Esophagus muscularis mucosa (tissue), 4 donors: Measurements from ENCODE around the gene GSC2. TPM values are rescaled to one million over a fixed set of nuclear protein-coding genes. Genes with fewer than 3 reads are reported as not detected.

Experiments used
- DNase-seq: peaks from one replicate; pipeline ENCODE4 v3.0.0-alpha.2; 2017; ENCODE audit errors: extremely low spot score
- H3K27ac ChIP-seq, 4 donors: fragments of 200-600 bp; sonication (generic); replicated peaks in 1 of 4; 1 replicate in 3 of 4; 2 replicates in 1 of 4; pipeline ENCODE4 v1.5.1; 2016 to 2019; ENCODE audit warnings: mild to moderate bottlenecking in 1 of 4
- H3K27me3 ChIP-seq, 4 donors: fragments of 200-600 bp; sonication (generic); one replicate each; pipeline versions ENCODE4 v1.5.1 to v1.6.0; 2016 to 2019
- H3K36me3 ChIP-seq, 4 donors: fragments of 200-600 bp; sonication (generic); one replicate each; pipeline ENCODE4 v1.5.1; 2016 to 2019
- H3K4me1 ChIP-seq, 4 donors: fragments of 200-600 bp; sonication (generic); one replicate each; pipeline ENCODE4 v1.5.1; 2016 to 2019
- H3K4me3 ChIP-seq, 4 donors: fragments of 200-600 bp; sonication (generic); 1 replicate in 2 of 4; 2 replicates in 2 of 4; pipeline ENCODE4 v1.5.1; 2016 to 2019; ENCODE audit warnings: mild to moderate bottlenecking in 4 of 4, moderate library complexity in 1 of 4
- H3K9me3 ChIP-seq, 4 donors: fragments of 200-600 bp; sonication (generic); 1 replicate in 3 of 4; 2 replicates in 1 of 4; pipeline ENCODE4 v1.5.1; 2016 to 2019
- CTCF ChIP-seq, 3 experiments: fragments of 200-600 bp in 2 of 3; fragments of 450-650 bp in 1 of 3; sonication (generic) in 2 of 3; IDR thresholded peaks; one replicate each; pipeline ENCODE4 v1.5.1; 2017 to 2019; ENCODE audit warnings: antibody characterized with exemption in 3 of 3, mild to moderate bottlenecking in 2 of 3, moderate library complexity in 1 of 3
- EP300 ChIP-seq: sonication (generic); formaldehyde crosslinking; IDR thresholded peaks from one replicate; pipeline ENCODE4 v1.6.1; 2017; ENCODE audit warnings: antibody characterized with exemption
- POLR2A ChIP-seq: fragments of 450-650 bp; IDR thresholded peaks from one replicate; pipeline ENCODE4 v1.6.1; 2017; ENCODE audit warnings: antibody characterized with exemption, moderate library complexity, mild to moderate bottlenecking, low read depth
- POLR2AphosphoS5 ChIP-seq, 2 donors: sonication (generic); formaldehyde crosslinking; IDR thresholded peaks; one replicate each; pipeline ENCODE4 v1.6.1; 2017; ENCODE audit warnings: antibody characterized with exemption in 2 of 2
- WGBS: methylation state at CpG from one replicate; pipeline ENCODE4 v1.1.5; 2018; 5-methylcytosine and 5-hydroxymethylcytosine counted together
- intact Hi-C: fragments of 100-400 bp; cut with DNase I; formaldehyde crosslinking; loops from one replicate; pipeline ENCODE4 v1.15.1; 2023
- total RNA-seq, 4 donors: library from RNA; depleted of rRNA; stranded (reverse); fragments of >200 nt; gene quantifications; one replicate each; pipeline versions ENCODE4 v1.1.0 to v1.2.1, GENCODE V29; 2016

Gene GSC2
- total RNA-seq, 4 donors from 2014 or later: not detected

GRCh38 chr22:19111140-19111539, 39.0 kb downstream of the GSC2 start:
- no peaks in the 10 kb centered on the region for H3K36me3 ChIP-seq
- intact Hi-C loops: no loop called here
- WGBS: 81% methylated on average over 3 of the region's 3 CpGs
- no peaks in the 10 kb centered on the region for H3K9me3 ChIP-seq
- TF ChIP-seq POLR2A (no peak), POLR2AphosphoS5 (IDR thresholded peaks at IDR 0.05) (no peak)
- H3K27me3 ChIP-seq: no peaks in the 10 kb centered on the region
- no peak overlapping the region for H3K27ac ChIP-seq
- no peak for DNase-seq
- no peak overlapping the region for H3K4me3 ChIP-seq
- H3K4me1 ChIP-seq: peaks cover 55 to 84% (median 77%) of the 10 kb centered on the region in 4 donors

DNA sequence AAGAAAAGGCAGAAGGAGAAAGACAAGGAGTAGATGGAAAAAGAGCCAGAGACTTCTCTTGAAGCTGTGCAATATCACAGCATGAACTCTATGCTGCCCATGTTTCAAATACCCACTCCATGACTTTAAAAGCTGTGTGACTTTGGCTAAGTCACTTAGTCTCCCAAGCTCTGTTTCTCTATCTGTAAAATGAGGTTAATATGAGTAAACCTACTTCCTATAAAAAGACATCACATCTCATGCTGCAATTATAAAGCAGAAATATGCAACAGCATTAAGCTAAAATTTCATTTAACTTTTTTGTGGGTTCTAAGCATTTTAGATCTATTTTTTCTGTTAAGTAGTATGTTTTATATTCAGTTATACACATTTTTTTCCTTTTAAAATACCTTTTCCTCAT, 39.4 kb downstream of the GSC2 start:
- H3K27ac ChIP-seq: no peak overlapping the region
- H3K4me1 ChIP-seq: peaks cover 57 to 84% (median 77%) of the 10 kb centered on the region in 4 donors
- H3K27me3 ChIP-seq: no peaks in the 10 kb centered on the region
- H3K4me3 ChIP-seq: no peak overlapping the region
- intact Hi-C loops: no loop called here
- no peak for DNase-seq
- no peaks in the 10 kb centered on the region for H3K9me3 ChIP-seq
- TF ChIP-seq POLR2AphosphoS5 (IDR thresholded peaks at IDR 0.05) (no peak), EP300 (no peak), CTCF (IDR thresholded peaks at IDR 0.05) (no peak), POLR2A (no peak)
- no peaks in the 10 kb centered on the region for H3K36me3 ChIP-seq

DNA sequence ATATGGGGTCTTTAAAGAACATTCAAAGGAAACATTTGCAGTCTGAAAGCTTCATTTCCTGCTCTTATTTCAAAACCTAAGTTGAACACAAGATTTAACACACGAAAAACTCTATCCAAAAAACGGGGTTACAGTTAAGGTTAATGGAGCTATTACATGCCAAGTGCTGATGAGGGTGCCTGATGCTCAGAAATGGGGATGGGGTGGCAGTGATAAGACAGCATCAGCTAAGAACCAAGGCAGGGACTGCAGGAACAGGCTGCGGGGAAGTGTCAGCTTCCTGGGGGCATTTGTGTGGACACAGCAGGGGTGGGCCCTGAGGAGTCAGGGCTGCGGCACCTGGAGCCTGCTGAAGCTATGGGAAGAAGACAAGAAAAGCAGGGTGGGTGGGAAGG, 40.0 kb downstream of the GSC2 start:
- H3K4me1 ChIP-seq: peaks cover 52 to 84% (median 77%) of the 10 kb centered on the region in 4 donors

GRCh38 chr22:19109198-19110063, 40.7 kb downstream of the GSC2 start:
- Histone ChIP-seq H3K9me3 (no peaks in the 10 kb centered on the region), H3K4me1 (peaks cover 52 to 84% (median 77%) of the 10 kb centered on the region in 4 donors), H3K27ac (peak overlapping the region; percentile 1 to 42 (median 30)), H3K4me3 (no peak overlapping the region), H3K27me3 (no peaks in the 10 kb centered on the region), H3K36me3 (no peaks in the 10 kb centered on the region)
- TF ChIP-seq POLR2AphosphoS5 (IDR thresholded peaks at IDR 0.05) (peak in 1 of 2 donors; percentile 52), EP300 (no peak)
- DNase-seq: no peak
- intact Hi-C loops: no loop called here
- WGBS: 70% methylated on average over 7 of the region's 7 CpGs

More for the DNA sequence above, 40.0 kb downstream of the GSC2 start:
- no peaks in the 10 kb centered on the region for H3K36me3 ChIP-seq
- no peaks in the 10 kb centered on the region for H3K9me3 ChIP-seq
- no peak for TF ChIP-seq EP300
- no peak for TF ChIP-seq CTCF (IDR thresholded peaks at IDR 0.05)
- no peak for TF ChIP-seq POLR2A
- no peak for TF ChIP-seq POLR2AphosphoS5 (IDR thresholded peaks at IDR 0.05)
- intact Hi-C loops: no loop called here
- no peak for DNase-seq
- H3K27me3 ChIP-seq: no peaks in the 10 kb centered on the region
- H3K4me3 ChIP-seq: no peak overlapping the region
- peak overlapping the region in 3 of 4 donors; percentile 23 to 42 (median 38) for H3K27ac ChIP-seq
- WGBS: 67% methylated on average over 4 of the region's 4 CpGs

GRCh38 chr22:19108807-19109197, 41.3 kb downstream of the GSC2 start:
- TF ChIP-seq POLR2A: no peak
- no peak for TF ChIP-seq EP300
- no peak for TF ChIP-seq CTCF (IDR thresholded peaks at IDR 0.05)
- no peak for TF ChIP-seq POLR2AphosphoS5 (IDR thresholded peaks at IDR 0.05)
- no peaks in the 10 kb centered on the region for H3K9me3 ChIP-seq
- no peak for DNase-seq
- no peaks in the 10 kb centered on the region for H3K36me3 ChIP-seq
- WGBS: 70% methylated on average over 3 of the region's 3 CpGs
- no peak overlapping the region for H3K4me3 ChIP-seq
- H3K27me3 ChIP-seq: no peaks in the 10 kb centered on the region
- intact Hi-C loops: no loop called here
- peak overlapping the region in 2 of 4 donors; percentile 1 to 38 for H3K27ac ChIP-seq
- peaks cover 57 to 88% (median 80%) of the 10 kb centered on the region in 4 donors for H3K4me1 ChIP-seq
